ENCODE results near the gene HOMER3. TPM values are rescaled to one million over a fixed set of nuclear protein-coding genes. Genes with fewer than 3 reads are reported as not detected.

HOMER3 gene
- total and polyA plus RNA-seq, 2 donors (not counting 3 experiments of a cell fraction or from before 2014, with no cell fraction given), result 139 to 184 TPM

DNA sequence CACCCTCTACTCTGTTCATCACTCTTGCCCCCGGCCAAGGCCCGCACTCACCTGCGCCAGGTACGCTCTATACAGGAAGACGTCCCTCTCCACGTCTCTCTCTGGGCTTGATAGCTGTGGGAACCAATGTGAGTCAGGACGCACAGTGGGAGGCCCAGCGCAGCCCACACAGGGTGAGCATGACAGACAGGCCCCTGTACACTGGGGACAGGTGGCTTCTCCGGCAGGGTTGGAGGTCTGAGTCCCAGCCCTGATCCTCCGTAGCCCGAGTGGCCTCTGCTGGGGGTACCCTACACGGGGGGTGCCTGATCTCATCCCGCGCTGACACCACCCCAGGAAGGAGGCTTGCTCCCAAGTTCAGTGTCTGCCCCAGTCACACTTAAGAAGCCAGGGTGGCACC, 28.1 kb downstream of the HOMER3 start:
- H4K20me1 ChIP-seq (replicated peaks; ENCODE audit: control insufficient read depth, extremely low read depth, insufficient read depth, low read length), result peaks cover 2% of the 10 kb centered on the region
- POLR2A ChIA-PET, result no interaction called here
- intact Hi-C loops (cut with micrococcal nuclease), result loop anchor here (10.0 kb wide), 2 partner anchors 48 to 458 kb away; no protein-coding TSS in a partner anchor
- peaks cover 32% of the 10 kb centered on the region for H3K79me2 ChIP-seq (ENCODE audit: control insufficient read depth, insufficient read depth, low read length)
- H3K4me3 ChIP-seq (replicated peaks in 1 of 3; ENCODE audit: insufficient read depth in 1 of 3, low read depth in 1 of 3, low read length in 3 of 3), result no peak overlapping the region
- H3K4me2 ChIP-seq (ENCODE audit: insufficient read depth, low read length), result no peak overlapping the region
- DNase-seq (ENCODE audit: low read depth, low spot score) (no peak), FAIRE-seq (no peak)
- H3K9me1 ChIP-seq (replicated peaks; ENCODE audit: control insufficient read depth, extremely low read depth, insufficient read depth, low read length), result no peaks in the 10 kb centered on the region
- no peaks in the 10 kb centered on the region for H3K27me3 ChIP-seq (ENCODE audit: control insufficient read depth in 2 of 2, insufficient read depth in 2 of 2, low read length in 2 of 2)
- H2AFZ ChIP-seq (ENCODE audit: low read depth, low read length), result no peak overlapping the region
- dilution Hi-C loops (cut with MboI; ENCODE audit: extremely low pct_ligation_motif_present, low sequenced_read_pairs), result no loop called here
- H3K9me3 ChIP-seq (replicated peaks; ENCODE audit: control insufficient read depth, insufficient read depth, low read length), result no peaks in the 10 kb centered on the region
- no TSS peak for BruUV-seq (replicated peaks)
- CTCF ChIA-PET, result interaction anchor here (0.6 kb wide), 1 partner anchor 74 kb away, joined by 3 read pairs; no protein-coding TSS in a partner anchor
- TF ChIP-seq JUN (IDR thresholded peaks at IDR 0.05; ENCODE audit: borderline replicate concordance, insufficient read depth, insufficient read length, low read depth), result no peak
- TF ChIP-seq GATA2 (IDR thresholded peaks at IDR 0.05; ENCODE audit: insufficient read depth, insufficient read length, low read depth, low read length), result no peak
- TF ChIP-seq, protein P1, sequence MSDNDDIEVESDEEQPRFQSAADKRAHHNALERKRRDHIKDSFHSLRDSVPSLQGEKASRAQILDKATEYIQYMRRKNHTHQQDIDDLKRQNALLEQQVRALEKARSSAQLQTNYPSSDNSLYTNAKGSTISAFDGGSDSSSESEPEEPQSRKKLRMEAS (IDR thresholded peaks at IDR 0.05; ENCODE audit: insufficient read depth, insufficient read length), result no peak
- no peak for TF ChIP-seq POLR2AphosphoS5 (IDR thresholded peaks at IDR 0.05; ENCODE audit: insufficient read depth, low read depth, low read length)
- TF ChIP-seq EZH2 (IDR thresholded peaks at IDR 0.05; ENCODE audit: borderline replicate concordance, low read depth, low read length, severe bottlenecking), result no peak
- TF ChIP-seq, protein P2, sequence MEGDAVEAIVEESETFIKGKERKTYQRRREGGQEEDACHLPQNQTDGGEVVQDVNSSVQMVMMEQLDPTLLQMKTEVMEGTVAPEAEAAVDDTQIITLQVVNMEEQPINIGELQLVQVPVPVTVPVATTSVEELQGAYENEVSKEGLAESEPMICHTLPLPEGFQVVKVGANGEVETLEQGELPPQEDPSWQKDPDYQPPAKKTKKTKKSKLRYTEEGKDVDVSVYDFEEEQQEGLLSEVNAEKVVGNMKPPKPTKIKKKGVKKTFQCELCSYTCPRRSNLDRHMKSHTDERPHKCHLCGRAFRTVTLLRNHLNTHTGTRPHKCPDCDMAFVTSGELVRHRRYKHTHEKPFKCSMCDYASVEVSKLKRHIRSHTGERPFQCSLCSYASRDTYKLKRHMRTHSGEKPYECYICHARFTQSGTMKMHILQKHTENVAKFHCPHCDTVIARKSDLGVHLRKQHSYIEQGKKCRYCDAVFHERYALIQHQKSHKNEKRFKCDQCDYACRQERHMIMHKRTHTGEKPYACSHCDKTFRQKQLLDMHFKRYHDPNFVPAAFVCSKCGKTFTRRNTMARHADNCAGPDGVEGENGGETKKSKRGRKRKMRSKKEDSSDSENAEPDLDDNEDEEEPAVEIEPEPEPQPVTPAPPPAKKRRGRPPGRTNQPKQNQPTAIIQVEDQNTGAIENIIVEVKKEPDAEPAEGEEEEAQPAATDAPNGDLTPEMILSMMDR (IDR thresholded peaks at IDR 0.05; ENCODE audit: extremely low read depth in 1 of 2, insufficient read depth in 1 of 2, low read depth in 1 of 2, low read length in 2 of 2), result no peak
- TF ChIP-seq POLR2A (IDR thresholded peaks at IDR 0.05; ENCODE audit: low read depth, low read length), result no peak
- no peak for TF ChIP-seq MYC (IDR thresholded peaks at IDR 0.05; ENCODE audit: low read depth, low read length)
- no peak for TF ChIP-seq FOS (IDR thresholded peaks at IDR 0.05; ENCODE audit: borderline replicate concordance, insufficient read depth, low read length)
- peaks cover 5 to 26% of the 10 kb centered on the region in 2 experiments for H3K36me3 ChIP-seq (ENCODE audit: control insufficient read depth in 2 of 2, extremely low read depth in 1 of 2, insufficient read depth in 2 of 2, low read length in 2 of 2)
- no peak overlapping the region for H3K9ac ChIP-seq (replicated peaks; ENCODE audit: extremely low read depth, insufficient read depth, low read length)
- H3K27ac ChIP-seq (ENCODE audit: insufficient read depth, low read depth, low read length), result no peak overlapping the region
- peaks cover under 1% of the 10 kb centered on the region for H3K4me1 ChIP-seq (ENCODE audit: control insufficient read depth, extremely low read depth, insufficient read depth, low read length)

Measured in endothelial cell of umbilical vein (primary cell).